Prostate gland (tissue), 2 donors: ENCODE measurements around the gene CYSLTR1.

ENCODE experiments used
- CTCF ChIP-seq, 4 experiments: fragments of 200-600 bp in 2 of 4; fragments of 450-650 bp in 2 of 4; sonication (generic) in 2 of 4; IDR thresholded peaks; 1 replicate in 3 of 4; 2 replicates in 1 of 4; pipeline ENCODE4 v1.5.1; 2016 to 2019; ENCODE audit warnings: antibody characterized with exemption in 4 of 4, mild to moderate bottlenecking in 2 of 4, moderate library complexity in 2 of 4
- POLR2A ChIP-seq: fragments of 450-650 bp; IDR thresholded peaks from one replicate; pipeline ENCODE4 v1.6.1; 2016; ENCODE audit warnings: antibody characterized with exemption, mild to moderate bottlenecking
- POLR2AphosphoS5 ChIP-seq: sonication (generic); formaldehyde crosslinking; IDR thresholded peaks from one replicate; pipeline ENCODE4 v1.6.1; 2017; ENCODE audit warnings: antibody characterized with exemption

GRCh38 chrX:78313526-78313925, 13.9 kb downstream of the CYSLTR1 start:
- TF ChIP-seq POLR2AphosphoS5, result no peak
- no peak for TF ChIP-seq CTCF (IDR thresholded peaks at IDR 0.05)
- TF ChIP-seq POLR2A, result no peak
